Testis (tissue), 2 donors: ENCODE measurements around the gene QSOX2.

Experiments used
- CTCF ChIP-seq, 3 experiments: fragments of 450-650 bp in 2 of 3; fragments of 200-600 bp in 1 of 3; sonication (generic) in 1 of 3; IDR thresholded peaks; one replicate each; pipeline ENCODE4 v1.5.1; 2016 to 2019; ENCODE audit warnings: antibody characterized with exemption in 3 of 3, mild to moderate bottlenecking in 2 of 3, moderate library complexity in 1 of 3
- POLR2A ChIP-seq: fragments of 450-650 bp; IDR thresholded peaks from one replicate; pipeline ENCODE4 v1.6.1; 2017; ENCODE audit warnings: antibody characterized with exemption, mild to moderate bottlenecking, moderate library complexity

- TF ChIP-seq CTCF (IDR thresholded peaks at IDR 0.05) (no peak), POLR2A (no peak)
Measured at GRCh38 chr9:136234597-136234996, 11.0 kb downstream of the QSOX2 start.
